H1 (cell line): ENCODE results near the gene CACNA2D1. TPM values are rescaled to one million over a fixed set of nuclear protein-coding genes. Genes with fewer than 3 reads are reported as not detected.

Source experiments
- CTCF ChIA-PET: fragments of 300-600 bp; sonication (Branson Sonifier 250); formaldehyde crosslinking; loops from one replicate; lab custom pipeline; 2021; ENCODE audit not compliant: partially characterized antibody; lab: Charles Lee
- POLR2A ChIA-PET: fragments of 300-600 bp; sonication (Branson Sonifier 250); formaldehyde crosslinking; loops from one replicate; lab custom pipeline; 2021; ENCODE audit warnings: inconsistent platforms; ENCODE audit not compliant: partially characterized antibody; lab: Charles Lee
- DNase-seq, 2 experiments: peaks; one replicate each; pipeline versions ENCODE4 v3.0.0 to v3.0.0-alpha.2; 2010 to 2022; ENCODE audit warnings: low spot score in 2 of 2, low read depth in 1 of 2, mixed read lengths in 1 of 2
- FAIRE-seq: peaks from 2 replicates; lab custom pipeline; 2011; peaks lifted over from hg19 to GRCh38; lab: Jason Lieb, UNC
- H2AFZ ChIP-seq: 2 replicates; pipeline ENCODE4 v1.8.1; 2012; ENCODE audit warnings: low read length, inconsistent platforms
- H2AK5ac ChIP-seq: 2 replicates; pipeline ENCODE4 v1.6.1; 2013; ENCODE audit warnings: low read depth, low read length
- H2BK120ac ChIP-seq: replicated peaks from 2 replicates; pipeline ENCODE3; 2013; ENCODE audit warnings: low read depth, low read length, inconsistent platforms
- H2BK12ac ChIP-seq: 2 replicates; pipeline ENCODE4 v1.6.1; 2013; ENCODE audit warnings: low read depth, low read length
- H2BK15ac ChIP-seq: 2 replicates; pipeline ENCODE4 v1.6.1; 2013; ENCODE audit warnings: low read length
- H2BK20ac ChIP-seq: 2 replicates; pipeline ENCODE4 v1.6.1; 2013; ENCODE audit warnings: low read length
- H2BK5ac ChIP-seq: 2 replicates; pipeline ENCODE4 v1.6.1; 2013; ENCODE audit warnings: low read depth, low read length
- H3K14ac ChIP-seq: 2 replicates; pipeline ENCODE4 v1.6.1; 2013; ENCODE audit warnings: inconsistent platforms; ENCODE audit not compliant: insufficient read length
- H3K18ac ChIP-seq: 2 replicates; pipeline ENCODE4 v1.6.1; 2013; ENCODE audit warnings: low read length; ENCODE audit errors: extremely low read depth
- H3K23ac ChIP-seq: 2 replicates; pipeline ENCODE4 v1.6.1; 2013; ENCODE audit warnings: inconsistent platforms; ENCODE audit not compliant: insufficient read length
- H3K23me2 ChIP-seq: 2 replicates; pipeline ENCODE4 v1.6.1; 2013; ENCODE audit warnings: low read depth, low read length
- H3K27ac ChIP-seq: 2 replicates; pipeline ENCODE4 v1.6.1; 2011; ENCODE audit warnings: low read depth, low read length, inconsistent platforms
- H3K27me3 ChIP-seq, 4 experiments: replicated peaks in 1 of 4; 1 replicate in 1 of 4; 2 replicates in 3 of 4; pipeline versions ENCODE4 v1.6.1 to v1.8.1; 2011 to 2013; ENCODE audit warnings: low read length in 3 of 4, mild to moderate bottlenecking in 3 of 4, inconsistent platforms in 2 of 4, mixed read lengths in 2 of 4, moderate library complexity in 1 of 4; ENCODE audit not compliant: control insufficient read depth in 3 of 4, insufficient read depth in 3 of 4; ENCODE audit errors: extremely low read depth in 1 of 4
- H3K36me3 ChIP-seq, 4 experiments: 2 replicates each; pipeline versions ENCODE4 v1.6.1 to v1.8.1; 2011 to 2013; ENCODE audit warnings: mild to moderate bottlenecking in 4 of 4, low read length in 3 of 4, moderate library complexity in 2 of 4, control low read depth in 1 of 4, inconsistent platforms in 1 of 4; ENCODE audit not compliant: insufficient read depth in 4 of 4, control insufficient read depth in 2 of 4
- H3K4ac ChIP-seq: replicated peaks from 2 replicates; pipeline ENCODE3; 2013; ENCODE audit warnings: low read length, low read depth, mixed read lengths, inconsistent platforms; ENCODE audit not compliant: insufficient read length
- H3K4me1 ChIP-seq, 4 experiments: replicated peaks in 1 of 4; 1 replicate in 1 of 4; 2 replicates in 3 of 4; pipeline versions ENCODE4 v1.6.1 to v1.8.1; 2011 to 2013; ENCODE audit warnings: low read length in 3 of 4, inconsistent platforms in 2 of 4, mixed read lengths in 1 of 4; ENCODE audit not compliant: insufficient read depth in 4 of 4, control insufficient read depth in 3 of 4
- H3K4me2 ChIP-seq, 2 experiments: 2 replicates each; pipeline versions ENCODE4 v1.6.1 to v1.8.1; 2011 to 2013; ENCODE audit warnings: low read depth in 2 of 2, low read length in 2 of 2, control low read depth in 1 of 2, inconsistent platforms in 1 of 2, mild to moderate bottlenecking in 1 of 2; ENCODE audit not compliant: insufficient read depth in 1 of 2
- H3K4me3 ChIP-seq, 4 experiments: fragments of 200-600, 300-600 bp in 1 of 4; sonication (generic), shearing (Covaris generic), sonication (Bioruptor Twin) in 1 of 4; 2 replicates each; pipeline versions ENCODE4 v1.5.1 to v1.8.1; 2011 to 2016; ENCODE audit warnings: low read length in 4 of 4, low read depth in 3 of 4, control low read depth in 2 of 4, inconsistent platforms in 2 of 4, mild to moderate bottlenecking in 2 of 4, mixed read lengths in 1 of 4, moderate library complexity in 1 of 4; ENCODE audit not compliant: insufficient read depth in 2 of 4; ENCODE audit errors: extremely low read depth in 1 of 4
- H3K56ac ChIP-seq: replicated peaks from 2 replicates; pipeline ENCODE3; 2013; ENCODE audit warnings: low read depth, mild to moderate bottlenecking, mixed read lengths, low read length, inconsistent platforms; ENCODE audit not compliant: insufficient read length
- H3K79me1 ChIP-seq: 2 replicates; pipeline ENCODE4 v1.6.1; 2013; ENCODE audit warnings: low read depth, low read length, control low read depth
- H3K79me2 ChIP-seq, 2 experiments: 2 replicates each; pipeline versions ENCODE4 v1.6.1 to v1.8.1; 2012 to 2013; ENCODE audit warnings: low read length in 2 of 2, mild to moderate bottlenecking in 2 of 2, inconsistent platforms in 1 of 2; ENCODE audit not compliant: insufficient read depth in 2 of 2, control insufficient read depth in 1 of 2
- H3K9ac ChIP-seq, 4 experiments: replicated peaks in 1 of 4; 1 replicate in 1 of 4; 2 replicates in 3 of 4; pipeline versions ENCODE4 v1.6.1 to v1.8.1; 2011 to 2013; ENCODE audit warnings: low read depth in 3 of 4, low read length in 3 of 4, control low read depth in 2 of 4, mild to moderate bottlenecking in 2 of 4, moderate library complexity in 2 of 4, inconsistent platforms in 1 of 4; ENCODE audit errors: extremely low read depth in 1 of 4
- H3K9me3 ChIP-seq, 2 experiments: 2 replicates each; pipeline versions ENCODE4 v1.6.1 to v1.8.1; 2012 to 2013; ENCODE audit warnings: mild to moderate bottlenecking in 2 of 2, moderate library complexity in 2 of 2, control low read depth in 1 of 2, inconsistent platforms in 1 of 2, low read depth in 1 of 2, low read length in 1 of 2, mixed read lengths in 1 of 2; ENCODE audit not compliant: insufficient read depth in 2 of 2
- H4K20me1 ChIP-seq, 2 experiments: replicated peaks in 1 of 2; 2 replicates each; pipeline versions ENCODE3 to v1.8.1; 2011 to 2013; ENCODE audit warnings: inconsistent platforms in 2 of 2, low read length in 2 of 2, mild to moderate bottlenecking in 1 of 2; ENCODE audit not compliant: insufficient read depth in 2 of 2, control insufficient read depth in 1 of 2
- H4K5ac ChIP-seq: 2 replicates; pipeline ENCODE4 v1.6.1; 2013; ENCODE audit warnings: low read length, low read depth, mixed read lengths, inconsistent platforms; ENCODE audit not compliant: insufficient read length
- H4K8ac ChIP-seq: 2 replicates; pipeline ENCODE4 v1.8.0; 2013; ENCODE audit warnings: mild to moderate bottlenecking, moderate library complexity, low read length, inconsistent platforms; ENCODE audit not compliant: insufficient read depth; ENCODE audit errors: extremely low read depth
- H4K91ac ChIP-seq: replicated peaks from 2 replicates; pipeline ENCODE3; 2013; ENCODE audit warnings: low read length, mixed read lengths, inconsistent platforms; ENCODE audit not compliant: insufficient read length
- EGR1 ChIP-seq: IDR thresholded peaks from 2 replicates; pipeline ENCODE4 v1.6.1; 2011; ENCODE audit warnings: low read depth, low read length, borderline replicate concordance
- EP300 ChIP-seq, 2 experiments: IDR thresholded peaks; 1 replicate in 1 of 2; 2 replicates in 1 of 2; pipeline ENCODE4 v1.6.1; 2011 to 2012; ENCODE audit warnings: low read depth in 2 of 2, low read length in 2 of 2, mild to moderate bottlenecking in 2 of 2, borderline replicate concordance in 1 of 2, inconsistent platforms in 1 of 2, moderate library complexity in 1 of 2
- HDAC6 ChIP-seq: IDR thresholded peaks from one replicate; pipeline ENCODE4 v1.7.1; 2012; ENCODE audit warnings: low read depth, mild to moderate bottlenecking, inconsistent platforms, low read length, moderate library complexity
- KDM5A ChIP-seq: fragments of 200-600 bp; IDR thresholded peaks from 2 replicates; pipeline ENCODE4 v1.7.1; 2012; ENCODE audit warnings: mild to moderate bottlenecking, low read length, inconsistent platforms, mixed read lengths
- NRF1 ChIP-seq: IDR thresholded peaks from 2 replicates; pipeline ENCODE4 v1.6.1; 2011; ENCODE audit warnings: mild to moderate bottlenecking, low read depth, low read length, improper control_type of control experiment
- POLR2A ChIP-seq, 2 experiments: IDR thresholded peaks; 1 replicate in 1 of 2; 2 replicates in 1 of 2; pipeline ENCODE4 v1.6.1; 2011; ENCODE audit warnings: low read depth in 2 of 2, low read length in 2 of 2, mild to moderate bottlenecking in 2 of 2; ENCODE audit errors: control extremely low read depth in 1 of 2
- RAD21 ChIP-seq, 2 experiments: IDR thresholded peaks in 1 of 2; conservative IDR thresholded peaks in 1 of 2; 2 replicates each; pipeline ENCODE4 v1.6.1; 2011; ENCODE audit warnings: low read depth in 2 of 2, low read length in 2 of 2, improper control_type of control experiment in 1 of 2, inconsistent platforms in 1 of 2, mild to moderate bottlenecking in 1 of 2, moderate library complexity in 1 of 2
- RBBP5 ChIP-seq: IDR thresholded peaks from 2 replicates; pipeline ENCODE4 v1.7.1; 2012; ENCODE audit warnings: low read depth, mild to moderate bottlenecking, inconsistent platforms, low read length, moderate library complexity, borderline replicate concordance
- RNF2 ChIP-seq: fragments of 200-900, 300-1000 bp; sonication (generic); IDR thresholded peaks from 2 replicates; pipeline ENCODE4 v1.7.1; 2016; ENCODE audit warnings: borderline replicate concordance, low read depth, mild to moderate bottlenecking, antibody characterized with exemption, low read length; ENCODE audit not compliant: poor library complexity, severe bottlenecking; ENCODE audit errors: missing control alignments
- SAP30 ChIP-seq: fragments of 300-600 bp; sonication (generic); IDR thresholded peaks from 2 replicates; pipeline ENCODE4 v1.7.1; 2012; ENCODE audit warnings: low read length, moderate library complexity, mild to moderate bottlenecking, inconsistent platforms; ENCODE audit not compliant: insufficient read depth, insufficient replicate concordance
- YY1 ChIP-seq: IDR thresholded peaks from 2 replicates; pipeline ENCODE4 v1.6.1; 2011; ENCODE audit warnings: low read depth, mild to moderate bottlenecking, low read length
- WGBS, 2 experiments: shearing (Covaris generic) in 1 of 2; methylation state at CpG; one replicate each; pipeline versions ENCODE4 v1.1.6 to v1.1.7; 2013 to 2015; ENCODE audit warnings: low lambda C conversion rate in 2 of 2, mixed read lengths in 2 of 2, inconsistent platforms in 1 of 2, low coverage in 1 of 2, missing lambda C conversion rate in 1 of 2; ENCODE audit not compliant: insufficient replicate concordance in 2 of 2, insufficient coverage in 1 of 2, insufficient read length in 1 of 2; ENCODE audit errors: extremely low coverage in 1 of 2, missing lambda C conversion rate in 1 of 2; 5-methylcytosine and 5-hydroxymethylcytosine counted together
- polyA plus RNA-seq, 7 experiments: library from polyadenylated mRNA; depleted of rRNA in 3 of 7; stranded (reverse) in 5 of 7; unstranded in 2 of 7; fragments of >200 nt in 5 of 7; fragments of 200-250 nt in 2 of 7; gene quantifications; 1 replicate in 5 of 7; 2 replicates in 1 of 7; 4 replicates in 1 of 7; pipeline versions ENCODE4 v1.2.1 to v1.2.3, GENCODE V29; 2011 to 2013; ENCODE audit warnings: missing spikeins in 2 of 7, mixed read lengths in 2 of 7
- total RNA-seq: library from RNA; stranded (reverse); fragmentation: NEBNext Ultra II Directional; extraction: Animal tissue kit (Norgen Biotek cat#: 25700); gene quantifications from 2 replicates; pipeline ENCODE4 v1.2.1, GENCODE V29; 2021

Gene CACNA2D1
- total and polyA plus RNA-seq, 2 of the 8 experiments (the other 6 are each of a cell fraction or from before 2014, with no cell fraction given), result 4.3 to 27.3 TPM

- Histone ChIP-seq H3K9ac (no peak overlapping the region), H3K79me1 (no peaks in the 10 kb centered on the region), H2BK5ac (no peak overlapping the region), H3K4me3 (no peak overlapping the region), H3K4me2 (no peak overlapping the region), H4K8ac (no peak overlapping the region), H3K23ac (no peak overlapping the region), H2BK15ac (no peak overlapping the region), H2BK120ac (no peak overlapping the region), H3K36me3 (no peaks in the 10 kb centered on the region), H4K5ac (no peak overlapping the region), H3K4ac (no peak overlapping the region), H3K23me2 (no peaks in the 10 kb centered on the region), H2BK12ac (no peak overlapping the region), H3K27me3 (no peaks in the 10 kb centered on the region), H2AK5ac (no peak overlapping the region), H4K20me1 (peaks cover 0 to 2% of the 10 kb centered on the region in 2 experiments), H3K18ac (no peak overlapping the region), H3K56ac (no peak overlapping the region), H2BK20ac (no peak overlapping the region), H3K14ac (no peak overlapping the region), H3K27ac (no peak overlapping the region), H2AFZ (no peak overlapping the region), H3K4me1 (no peaks in the 10 kb centered on the region), H4K91ac (no peak overlapping the region), H3K79me2 (no peaks in the 10 kb centered on the region), H3K9me3 (no peaks in the 10 kb centered on the region)
- FAIRE-seq (no peak), DNase-seq (no peak)
- CTCF ChIA-PET, result interaction anchor here (2.5 kb wide), 1 partner anchor 12 kb away, joined by 5 read pairs; no protein-coding TSS in a partner anchor
- POLR2A ChIA-PET, result no interaction called here
- WGBS, 2 experiments, result 92% methylated on average over 7 of the region's 9 CpGs; no CpG with 5 or more reads in 1 of the 2 experiments
- TF ChIP-seq HDAC6 (no peak), EGR1 (no peak), RNF2 (no peak), RBBP5 (no peak), NRF1 (no peak), YY1 (no peak), RAD21 (IDR thresholded peaks at IDR 0.05 in 1 of 2, conservative IDR thresholded peaks at IDR 0.05 in 1 of 2; ENCODE audit: low read depth in 2 of 2, low read length in 2 of 2) (no peak), EP300 (IDR thresholded peaks at IDR 0.05; ENCODE audit: borderline replicate concordance in 1 of 2, low read depth in 2 of 2, low read length in 2 of 2) (no peak), SAP30 (no peak), POLR2A (IDR thresholded peaks at IDR 0.05; ENCODE audit: control extremely low read depth in 1 of 2, low read depth in 2 of 2, low read length in 2 of 2) (no peak), KDM5A (no peak)
Measured at GRCh38 chr7:82221152-82221674, 222.4 kb downstream of the CACNA2D1 start.
